Measurements from ENCODE around the gene KIF16B.

GRCh38 chr20:16607364-16608276 lies 34.4 kb upstream of the KIF16B start:
- TF ChIP-seq, protein P1, sequence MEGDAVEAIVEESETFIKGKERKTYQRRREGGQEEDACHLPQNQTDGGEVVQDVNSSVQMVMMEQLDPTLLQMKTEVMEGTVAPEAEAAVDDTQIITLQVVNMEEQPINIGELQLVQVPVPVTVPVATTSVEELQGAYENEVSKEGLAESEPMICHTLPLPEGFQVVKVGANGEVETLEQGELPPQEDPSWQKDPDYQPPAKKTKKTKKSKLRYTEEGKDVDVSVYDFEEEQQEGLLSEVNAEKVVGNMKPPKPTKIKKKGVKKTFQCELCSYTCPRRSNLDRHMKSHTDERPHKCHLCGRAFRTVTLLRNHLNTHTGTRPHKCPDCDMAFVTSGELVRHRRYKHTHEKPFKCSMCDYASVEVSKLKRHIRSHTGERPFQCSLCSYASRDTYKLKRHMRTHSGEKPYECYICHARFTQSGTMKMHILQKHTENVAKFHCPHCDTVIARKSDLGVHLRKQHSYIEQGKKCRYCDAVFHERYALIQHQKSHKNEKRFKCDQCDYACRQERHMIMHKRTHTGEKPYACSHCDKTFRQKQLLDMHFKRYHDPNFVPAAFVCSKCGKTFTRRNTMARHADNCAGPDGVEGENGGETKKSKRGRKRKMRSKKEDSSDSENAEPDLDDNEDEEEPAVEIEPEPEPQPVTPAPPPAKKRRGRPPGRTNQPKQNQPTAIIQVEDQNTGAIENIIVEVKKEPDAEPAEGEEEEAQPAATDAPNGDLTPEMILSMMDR (IDR thresholded peaks at IDR 0.05; ENCODE audit: borderline replicate concordance, extremely low read depth, low read length, poor library complexity, severe bottlenecking) = no peak
- TF ChIP-seq EZH2 (IDR thresholded peaks at IDR 0.05; ENCODE audit: borderline replicate concordance, low read depth, low read length, severe bottlenecking) = no peak

All from DND-41 (cell line).